ENCODE data around the gene GRID2IP. TPM values are rescaled to one million over a fixed set of nuclear protein-coding genes. Genes with fewer than 3 reads are reported as not detected.
"Not testable (repeated sequence)": the region's sequence is repeated elsewhere in the genome, so short reads cannot be mapped to it uniquely, and the experiment has no call there.

Gene GRID2IP
- total RNA-seq, 2 experiments from 2014 or later = 0.40 to 0.50 TPM

DNA sequence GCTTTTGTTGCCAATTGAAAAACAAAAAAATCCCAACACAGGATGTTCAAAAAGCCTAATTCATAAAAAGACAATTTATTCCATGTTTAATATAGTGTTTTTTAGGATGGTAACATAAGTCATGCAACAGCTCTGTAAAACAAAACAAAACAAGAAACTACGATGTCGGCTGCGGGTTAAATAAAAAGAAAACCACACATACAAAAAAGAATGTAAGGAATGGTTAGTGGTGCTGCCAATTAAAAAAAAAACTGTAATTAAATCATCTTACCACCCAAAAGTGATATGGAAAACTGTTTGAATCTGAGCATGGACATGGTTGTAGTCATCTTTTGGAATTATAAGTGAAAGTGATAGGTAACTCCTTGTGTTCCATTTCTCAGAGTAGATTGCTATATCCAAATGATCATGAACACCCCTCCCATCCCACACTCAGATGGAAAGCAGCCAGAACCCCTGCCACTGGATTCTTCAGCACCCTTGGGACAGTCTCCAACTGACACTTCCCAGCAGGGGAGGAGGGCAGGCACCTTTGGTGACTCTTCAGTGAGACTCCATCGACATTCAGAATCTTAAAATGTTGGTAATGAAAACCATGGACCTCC is 89.2 kb downstream of the GRID2IP start:
- POLR2A ChIA-PET = no interaction called here
- CTCF ChIA-PET = no interaction called here

DNA sequence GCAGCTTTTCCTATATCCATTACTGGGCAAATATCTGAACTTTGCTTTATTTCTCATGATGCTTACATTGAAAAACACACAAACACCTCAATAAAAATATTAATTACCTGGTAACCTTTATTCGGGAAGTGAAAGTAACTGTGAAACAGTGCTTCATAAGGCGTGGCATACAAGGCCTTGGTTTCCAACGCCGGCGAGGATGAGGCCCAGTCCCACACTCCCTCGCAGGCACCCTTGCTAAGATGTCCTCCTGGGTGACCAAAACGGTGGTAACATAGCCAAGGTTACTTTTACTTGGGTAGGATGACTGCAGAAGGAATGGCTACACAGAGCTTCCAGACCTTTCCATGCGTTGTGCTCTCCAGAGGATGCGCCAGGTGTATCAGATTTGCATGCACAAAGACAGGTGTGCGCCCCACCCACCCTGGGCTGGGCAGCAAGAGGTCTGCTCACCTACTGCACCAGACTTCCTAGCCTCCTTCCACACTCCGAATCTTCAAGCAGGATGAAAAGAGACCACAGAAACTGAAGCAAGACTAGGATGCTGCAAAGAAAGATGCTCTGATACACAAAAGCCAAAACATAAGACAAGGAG is 90.2 kb downstream of the GRID2IP start:
- CTCF ChIA-PET = no interaction called here
- POLR2A ChIA-PET = no interaction called here

DNA sequence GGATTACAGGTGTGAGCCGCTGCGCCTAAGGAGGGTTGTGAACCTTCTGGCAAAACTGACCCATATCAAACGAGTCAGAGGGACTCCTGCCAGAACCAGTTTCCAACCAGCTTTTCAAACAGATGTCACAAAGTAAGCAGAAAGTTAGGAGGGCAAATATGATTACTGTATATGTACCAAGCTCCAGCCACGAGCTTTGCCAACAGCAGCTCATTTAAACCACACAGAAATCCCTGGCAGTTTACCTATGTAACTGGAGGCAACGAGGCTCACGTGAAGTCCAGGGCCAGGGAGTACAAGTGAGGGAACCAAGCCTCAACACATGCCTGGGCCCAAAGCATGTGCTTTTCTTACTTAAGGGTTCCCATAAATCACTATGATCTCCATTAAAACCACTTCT is 91.0 kb downstream of the GRID2IP start:
- ChIA-PET POLR2A (no interaction called here), CTCF (no interaction called here)

DNA sequence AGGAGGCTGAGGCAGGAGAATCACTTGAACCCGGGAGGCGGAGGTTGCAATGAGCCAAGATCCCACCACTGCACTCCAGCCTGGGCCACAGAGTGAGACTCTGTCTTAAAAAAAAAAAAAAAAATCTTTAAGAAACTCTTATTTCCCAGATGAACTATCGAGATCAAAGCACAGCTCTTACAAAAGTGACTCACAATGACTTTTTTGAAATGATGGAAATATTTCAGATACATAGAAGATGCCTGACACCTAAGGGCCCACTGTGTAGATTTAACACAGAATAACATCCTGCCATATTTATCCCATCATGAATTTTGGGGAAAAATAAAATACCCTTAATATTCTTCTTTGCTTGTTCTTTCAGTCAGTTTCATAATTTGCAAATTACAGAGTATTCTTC is 92.6 kb downstream of the GRID2IP start:
- POLR2A ChIA-PET, CTCF ChIA-PET: not testable (repeated sequence)

DNA sequence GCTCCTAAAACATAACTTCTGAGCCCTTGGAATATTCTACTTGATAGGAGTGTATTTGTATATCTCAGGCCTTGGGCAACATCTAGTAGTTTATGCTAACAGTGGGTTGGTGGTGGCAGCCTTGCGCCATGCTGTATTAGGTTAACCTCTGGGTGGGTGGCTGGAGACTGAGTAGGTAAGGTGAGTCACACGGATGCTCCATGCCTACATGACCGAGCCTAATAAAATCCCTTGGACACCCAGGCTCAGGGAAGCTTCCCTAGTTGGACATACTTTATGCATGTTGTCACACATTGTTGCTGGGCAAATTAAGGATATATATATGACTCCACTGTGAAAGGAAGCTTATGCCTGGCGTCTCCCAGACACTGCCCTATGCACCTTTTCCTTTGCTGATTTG is 97.5 kb downstream of the GRID2IP start:
- CTCF ChIA-PET = no interaction called here

DNA sequence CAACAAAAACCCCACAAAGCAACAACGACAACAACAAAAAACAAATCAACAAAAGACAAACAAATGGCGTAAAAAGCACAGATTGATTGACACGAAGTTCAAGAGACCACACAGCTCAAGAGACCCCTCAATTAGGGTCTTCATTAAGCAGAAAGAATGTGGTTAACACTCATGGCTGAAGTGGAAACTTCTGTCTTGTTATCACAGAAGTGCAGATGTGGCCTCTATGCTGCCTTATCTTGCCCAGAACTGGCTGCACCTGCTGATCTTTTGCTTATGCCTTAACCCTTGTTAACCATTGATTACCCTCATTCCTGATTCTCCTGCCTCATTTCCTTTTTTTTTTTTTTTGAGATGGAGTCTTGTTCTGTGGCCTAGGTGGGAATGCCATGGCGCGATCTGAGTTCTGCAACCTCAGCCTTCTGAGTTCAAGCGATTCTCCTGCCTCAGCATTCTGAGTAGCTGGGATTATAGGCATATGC is 100.0 kb downstream of the GRID2IP start:
- POLR2A ChIA-PET = no interaction called here

More for the DNA sequence above, 97.5 kb downstream of the GRID2IP start:
- POLR2A ChIA-PET = no interaction called here

DNA sequence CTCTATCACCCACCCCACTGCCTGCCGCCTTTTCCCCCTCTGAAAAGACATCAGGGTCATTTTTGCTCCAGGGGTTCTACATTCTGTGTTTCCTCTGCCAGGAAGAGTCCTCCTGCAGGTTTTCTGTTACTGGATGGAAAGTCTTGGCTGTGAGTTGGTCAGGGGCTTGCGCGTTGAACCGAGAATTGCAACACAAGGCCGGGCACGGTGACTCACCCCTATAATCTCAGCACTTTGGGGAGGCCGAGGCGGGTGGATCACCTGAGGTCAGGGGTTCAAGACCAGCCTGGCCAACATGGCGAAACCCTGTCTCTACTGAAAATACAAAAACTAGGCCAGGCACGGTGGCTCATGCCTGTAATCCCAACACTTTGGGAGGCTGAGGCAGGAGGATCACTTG is 100.7 kb downstream of the GRID2IP start:
- CTCF ChIA-PET = interaction anchor here (0.9 kb wide), 1 partner anchor 9 kb away, joined by 3 read pairs; no protein-coding TSS in a partner anchor
- POLR2A ChIA-PET = not testable (repeated sequence)

More for the DNA sequence above, 100.0 kb downstream of the GRID2IP start:
- CTCF ChIA-PET = interaction anchor here (0.7 to 0.9 kb wide), 2 partner anchors 10 to 49 kb away, joined by 3 to 4 read pairs; no protein-coding TSS in a partner anchor

DNA sequence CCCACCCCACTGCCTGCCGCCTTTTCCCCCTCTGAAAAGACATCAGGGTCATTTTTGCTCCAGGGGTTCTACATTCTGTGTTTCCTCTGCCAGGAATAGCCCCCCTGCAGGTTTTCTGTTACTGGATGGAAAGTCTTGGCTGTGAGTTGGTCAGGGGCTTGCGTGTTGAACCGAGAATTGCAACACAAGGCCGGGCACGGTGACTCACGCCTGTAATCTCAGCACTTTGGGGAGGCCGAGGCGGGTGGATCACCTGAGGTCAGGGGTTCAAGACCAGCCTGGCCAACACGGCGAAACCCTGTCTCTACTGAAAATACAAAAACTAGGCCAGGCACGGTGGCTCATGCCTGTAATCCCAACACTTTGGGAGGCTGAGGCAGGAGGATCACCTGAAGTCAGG is 101.4 kb downstream of the GRID2IP start:
- CTCF ChIA-PET, POLR2A ChIA-PET: not testable (repeated sequence)

DNA sequence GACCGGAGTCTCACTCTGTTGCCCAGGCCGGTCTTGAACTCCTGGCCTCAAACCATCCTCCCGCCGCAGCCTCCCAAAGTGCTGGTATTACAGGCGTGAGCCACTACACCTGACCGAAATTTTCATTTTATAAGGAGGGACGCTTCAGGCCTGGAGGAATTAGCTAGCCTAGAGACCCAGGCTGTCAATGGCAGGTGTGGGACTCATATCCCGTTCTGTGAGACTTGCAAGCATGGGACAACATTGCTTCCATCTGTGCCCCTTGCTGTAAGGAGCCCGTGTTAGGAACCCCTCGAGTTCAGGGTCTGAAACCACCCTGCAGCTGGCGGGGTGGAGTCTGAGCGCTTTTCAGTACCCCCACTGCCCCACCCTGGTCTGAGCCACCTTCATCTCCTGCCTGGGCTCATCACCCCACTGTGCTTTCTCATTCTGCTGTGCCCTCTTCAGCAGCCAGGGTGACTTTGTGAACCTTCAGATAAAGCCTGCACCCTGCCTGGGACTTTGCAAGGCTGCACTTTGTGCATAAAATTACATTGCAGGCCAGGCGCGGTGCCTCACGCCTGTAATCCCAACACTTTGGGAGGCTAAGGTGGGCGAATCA is 102.2 kb downstream of the GRID2IP start:
- CTCF ChIA-PET = no interaction called here
- POLR2A ChIA-PET = no interaction called here

DNA sequence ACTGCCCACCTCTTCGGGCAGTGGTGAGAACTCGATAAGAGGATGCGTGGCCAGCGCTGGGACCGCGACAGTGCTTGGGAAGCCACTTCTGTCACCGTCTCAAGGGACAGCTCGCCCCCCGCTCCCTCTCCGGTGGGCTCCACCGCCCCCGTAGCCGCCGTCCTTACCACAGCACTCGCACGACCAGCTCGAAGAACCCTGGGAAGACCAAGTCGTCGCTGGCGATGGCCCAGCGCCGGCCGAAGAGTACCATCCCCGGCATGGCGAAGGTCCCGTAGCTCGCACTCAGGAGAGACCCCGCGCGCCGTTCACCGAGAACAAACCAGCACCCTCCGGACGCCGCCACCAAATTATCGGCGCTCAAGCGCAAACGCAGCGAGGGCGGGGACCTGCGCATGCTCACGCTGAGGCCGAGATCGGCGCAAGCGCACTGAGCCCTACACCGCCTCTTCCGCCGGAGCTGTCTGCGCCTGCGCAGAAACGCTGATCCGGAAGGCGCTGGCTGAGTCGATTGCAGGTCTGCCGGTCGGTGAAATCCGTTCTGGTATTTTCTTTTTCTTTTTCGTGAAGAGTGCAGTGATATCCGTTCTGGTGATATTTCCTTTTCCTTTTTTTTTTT is 103.6 kb downstream of the GRID2IP start, which contains the start of gene DAGLB:
DAGLB (minus strand) TSS at position 374 of the 619 bp plus-strand sequence; CDS start at position 262, 112 bp downstream.
- CTCF ChIA-PET = interaction anchor here (0.6 to 1.5 kb wide), 3 partner anchors 13 to 782 kb away, joined by 3 to 9 read pairs (median 7); no protein-coding TSS in a partner anchor

More for the DNA sequence above, 103.6 kb downstream of the GRID2IP start, which contains the start of gene DAGLB:
- POLR2A ChIA-PET = interaction anchor here (0.6 to 1.0 kb wide), 4 partner anchors 10 to 309 kb away, joined by 3 to 7 read pairs (median 4); no protein-coding TSS in a partner anchor

Other genes with a start within 250 kb of the GRID2IP start
- 10 to 100 TPM; 10.3 to 11.8 TPM for gene FAM220A, start 202.5 kb downstream of the GRID2IP start, total RNA-seq
- 100 to 1,000 TPM; 214 TPM for gene RAC1, start 176.9 kb downstream of the GRID2IP start, total RNA-seq
- 10 to 100 TPM; 17.0 to 17.3 TPM for gene DAGLB, start 103.5 kb downstream of the GRID2IP start, total RNA-seq
- 10 to 100 TPM; 70.0 to 74.0 TPM for gene KDELR2, start 67.3 kb downstream of the GRID2IP start, total RNA-seq
- gene ZDHHC4, start 26.0 kb upstream of the GRID2IP start, total RNA-seq = 10 to 100 TPM; 28.5 to 30.1 TPM
- 10 to 100 TPM; 38.2 to 39.6 TPM for gene INTS15, start 38.6 kb upstream of the GRID2IP start, total RNA-seq
- 1 to 10 TPM; 3.4 to 3.9 TPM for gene ZNF853, start 64.1 kb upstream of the GRID2IP start, total RNA-seq
- 10 to 100 TPM; 20.3 to 21.2 TPM for gene ZNF316, start 85.9 kb upstream of the GRID2IP start, total RNA-seq
- gene ZNF12, start 155.5 kb upstream of the GRID2IP start, total RNA-seq = 10 to 100 TPM; 19.0 to 19.9 TPM
- under 1 TPM; 0.36 to 0.78 TPM for gene RSPH10B2, start 202.6 kb upstream of the GRID2IP start, total RNA-seq

Measured in activated CD8-positive, alpha-beta memory T cell treated with anti-CD3 and anti-CD28 coated beads for 36 hours (primary cell).